ENCODE results near the gene ADAM23.

ADAM23 gene

GRCh38 chr2:206556357-206556949 is 113.1 kb downstream of the ADAM23 start:
- FAIRE-seq (peak; percentile 66), DNase-seq (ENCODE audit: extremely low spot score, insufficient read length, low read depth) (no peak)

GRCh38 chr2:206557321-206557720 is 114.0 kb downstream of the ADAM23 start:
- DNase-seq (ENCODE audit: extremely low spot score, insufficient read length, low read depth) (no peak), FAIRE-seq (no peak)

DNA sequence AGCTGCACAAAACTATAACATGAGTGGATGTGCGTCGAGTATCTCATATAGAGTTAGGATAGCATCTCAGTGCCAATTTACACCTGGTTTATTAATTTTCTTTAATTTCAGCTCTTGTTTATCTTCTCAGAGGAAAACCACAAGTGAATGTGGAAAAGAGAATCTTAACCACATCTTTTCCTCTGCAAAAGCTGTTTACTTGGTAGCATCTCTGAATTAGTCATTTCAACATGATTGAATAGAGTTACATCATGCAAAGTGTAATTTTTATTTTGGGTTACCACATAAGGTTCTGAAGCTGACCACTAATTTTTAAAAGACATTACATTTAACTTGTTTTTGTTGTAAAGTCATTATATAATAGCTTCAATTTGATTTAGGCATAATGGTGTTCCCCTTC is 115.2 kb downstream of the ADAM23 start:
- DNase-seq (ENCODE audit: extremely low spot score, insufficient read length, low read depth) = no peak
- FAIRE-seq = no peak

DNA sequence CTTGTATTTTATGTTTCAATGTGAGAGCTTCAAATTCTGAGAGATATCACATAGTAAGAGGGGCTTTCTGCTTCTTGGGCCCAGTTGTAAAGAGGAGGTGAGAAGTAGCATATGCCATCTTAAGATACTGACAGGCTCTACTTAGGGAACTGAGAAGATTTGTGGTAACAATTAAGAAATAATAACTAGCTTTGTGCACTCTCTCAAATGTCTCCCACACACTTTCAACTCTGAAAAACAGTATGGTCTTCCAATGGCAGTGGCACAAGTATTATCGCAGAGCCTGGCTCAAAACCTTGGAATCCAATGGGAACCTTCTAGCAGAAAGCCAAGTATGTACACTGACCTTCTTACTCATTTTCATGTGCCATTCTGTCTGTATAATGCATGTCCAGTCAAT is 118.6 kb downstream of the ADAM23 start:
- FAIRE-seq (no peak), DNase-seq (ENCODE audit: extremely low spot score, insufficient read length, low read depth) (no peak)

DNA sequence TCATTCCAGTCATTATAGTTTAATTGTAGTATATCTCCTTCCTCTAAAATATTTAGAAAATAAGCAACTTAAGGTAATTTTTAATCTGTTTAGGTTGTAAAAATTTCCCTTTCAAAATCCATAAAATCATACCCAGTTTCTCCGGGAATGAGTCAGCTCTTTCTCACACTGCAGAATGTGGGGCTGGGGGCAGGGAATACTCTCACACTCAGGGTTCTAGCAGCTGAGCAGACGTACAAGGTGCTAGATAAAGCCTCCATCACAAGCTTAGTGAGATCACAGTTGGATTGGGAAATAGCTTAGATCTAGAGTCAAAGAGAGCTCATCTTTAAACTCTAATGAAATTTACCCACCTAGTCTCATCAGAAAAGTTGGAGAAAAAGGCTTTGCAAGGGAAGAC is 119.0 kb downstream of the ADAM23 start:
- DNase-seq (ENCODE audit: extremely low spot score, insufficient read length, low read depth) (no peak), FAIRE-seq (no peak)

DNA sequence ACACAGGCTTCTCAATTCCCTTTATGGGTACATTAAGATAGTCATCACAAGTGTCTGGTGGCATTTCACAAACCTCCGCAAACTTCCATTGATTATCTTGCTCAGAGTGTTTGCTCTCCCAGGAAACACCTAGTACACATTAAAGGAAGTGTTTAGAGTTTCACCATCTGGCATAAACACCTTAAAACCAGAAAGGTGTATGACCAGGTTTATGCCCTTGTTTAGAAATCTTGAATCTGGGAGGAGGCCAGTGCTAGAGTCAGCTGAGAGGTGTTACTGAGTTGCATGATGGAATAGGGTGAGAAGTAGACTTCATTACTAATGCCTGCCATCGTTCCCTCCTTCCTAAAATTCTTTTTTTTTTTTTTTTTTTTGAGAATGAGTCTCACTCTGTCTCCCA is 120.0 kb downstream of the ADAM23 start:
- FAIRE-seq (no peak), DNase-seq (ENCODE audit: extremely low spot score, insufficient read length, low read depth) (no peak)

GRCh38 chr2:206565666-206566065 is 122.3 kb downstream of the ADAM23 start:
- no peak for FAIRE-seq
- DNase-seq (ENCODE audit: extremely low spot score, insufficient read length, low read depth) = no peak

- FAIRE-seq (no peak), DNase-seq (ENCODE audit: extremely low spot score, insufficient read length, low read depth) (no peak)
Measured at GRCh38 chr2:206569470-206569869, 126.1 kb downstream of the ADAM23 start.

GRCh38 chr2:206570199-206570598 is 126.9 kb downstream of the ADAM23 start:
- FAIRE-seq (no peak), DNase-seq (ENCODE audit: extremely low spot score, insufficient read length, low read depth) (no peak)

- no peak for DNase-seq (ENCODE audit: extremely low spot score, insufficient read length, low read depth)
- no peak for FAIRE-seq
Measured at GRCh38 chr2:206572725-206573124, 129.4 kb downstream of the ADAM23 start.

- no peak for DNase-seq (ENCODE audit: extremely low spot score, insufficient read length, low read depth)
- no peak for FAIRE-seq
Measured at GRCh38 chr2:206573793-206574192, 130.5 kb downstream of the ADAM23 start.

DNA sequence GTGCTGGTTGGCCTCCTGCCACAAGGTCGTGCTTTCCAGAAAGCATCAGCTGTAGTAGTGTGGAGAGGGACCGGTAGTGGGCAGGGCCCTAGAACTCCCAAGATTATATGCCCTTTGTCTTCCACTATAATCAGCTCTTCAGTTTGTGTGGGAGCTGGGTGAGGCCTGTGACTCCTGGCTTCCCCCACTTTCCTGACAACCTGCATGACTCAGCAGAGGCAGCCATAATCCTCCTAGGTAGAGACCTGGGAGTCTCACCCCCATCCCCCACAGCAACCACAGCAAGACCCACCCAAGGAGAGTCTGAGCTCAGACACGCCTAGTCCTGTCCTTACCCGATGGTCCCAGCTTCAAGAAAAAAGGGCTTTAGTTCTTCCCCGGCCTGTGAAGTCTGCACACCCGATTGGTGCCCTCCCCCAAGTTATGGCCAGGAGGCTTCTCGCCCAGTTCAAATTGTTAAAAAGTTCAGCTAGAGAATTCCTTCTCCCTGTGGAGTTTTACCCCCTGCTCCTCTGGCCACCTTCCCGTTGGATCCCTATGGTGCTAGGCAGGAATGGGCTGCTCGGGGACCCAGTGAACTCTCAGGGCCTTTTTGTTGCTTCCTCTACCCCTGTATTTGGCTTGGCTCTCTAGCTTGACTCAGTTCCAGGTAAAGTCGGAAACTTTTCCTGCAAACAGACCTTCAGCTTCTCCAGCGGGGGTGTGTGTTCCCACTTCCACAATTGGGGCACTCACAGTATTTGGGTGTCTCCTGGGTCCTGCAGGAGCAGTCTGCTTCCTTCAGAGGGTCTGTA is 141.2 kb downstream of the ADAM23 start:
- FAIRE-seq = no peak
- no peak for DNase-seq (ENCODE audit: extremely low spot score, insufficient read length, low read depth)

GRCh38 chr2:206585335-206585734 is 142.0 kb downstream of the ADAM23 start:
- FAIRE-seq = no peak
- no peak for DNase-seq (ENCODE audit: extremely low spot score, insufficient read length, low read depth)

DNA sequence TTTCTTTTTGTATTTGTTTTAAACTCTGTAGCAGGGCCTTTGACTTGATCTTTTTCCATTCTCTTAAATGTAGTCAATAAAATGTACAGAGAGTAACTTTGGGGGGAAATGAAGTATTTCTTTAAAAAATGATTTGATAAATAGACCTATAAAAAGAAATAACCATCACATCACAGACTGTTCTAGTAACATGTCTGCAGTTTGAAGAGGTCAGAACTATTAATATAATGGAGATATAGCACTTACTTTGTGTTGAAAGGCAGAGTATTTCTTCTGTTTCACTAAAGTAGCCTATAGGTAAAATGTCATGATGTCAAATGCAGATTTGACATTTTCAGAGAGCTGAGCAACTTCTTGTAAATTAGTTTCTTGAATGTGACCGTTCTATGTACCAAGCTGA is 143.3 kb downstream of the ADAM23 start:
- no peak for DNase-seq (ENCODE audit: extremely low spot score, insufficient read length, low read depth)
- no peak for FAIRE-seq

GRCh38 chr2:206597717-206598218 is 154.4 kb downstream of the ADAM23 start:
- FAIRE-seq = no peak

GRCh38 chr2:206603243-206603642 is 159.9 kb downstream of the ADAM23 start:
- no peak for DNase-seq (ENCODE audit: extremely low spot score, insufficient read length, low read depth)
- no peak for FAIRE-seq

More at GRCh38 chr2:206597717-206598218, 154.4 kb downstream of the ADAM23 start:
- DNase-seq (ENCODE audit: extremely low spot score, insufficient read length, low read depth) = no peak

DNA sequence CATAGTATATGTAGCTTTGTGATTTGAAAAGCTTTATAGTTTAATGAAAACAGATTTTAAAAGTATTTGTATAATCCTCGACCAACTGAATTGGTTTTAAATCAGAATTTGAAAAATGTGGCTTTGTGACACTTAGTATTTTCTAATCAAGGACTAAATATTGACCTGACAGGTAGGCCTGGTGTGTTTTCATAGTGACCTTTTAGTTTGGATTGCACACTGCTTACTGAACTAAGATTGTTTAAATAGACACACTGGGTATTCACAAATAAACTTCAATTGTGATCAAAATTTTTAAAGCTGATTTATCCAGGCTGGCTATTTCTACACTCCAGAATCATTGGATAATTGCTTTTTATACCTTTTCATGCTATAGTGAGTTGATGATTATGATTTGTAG is 167.1 kb downstream of the ADAM23 start:
- no peak for DNase-seq (ENCODE audit: extremely low spot score, insufficient read length, low read depth)
- no peak for FAIRE-seq

DNA sequence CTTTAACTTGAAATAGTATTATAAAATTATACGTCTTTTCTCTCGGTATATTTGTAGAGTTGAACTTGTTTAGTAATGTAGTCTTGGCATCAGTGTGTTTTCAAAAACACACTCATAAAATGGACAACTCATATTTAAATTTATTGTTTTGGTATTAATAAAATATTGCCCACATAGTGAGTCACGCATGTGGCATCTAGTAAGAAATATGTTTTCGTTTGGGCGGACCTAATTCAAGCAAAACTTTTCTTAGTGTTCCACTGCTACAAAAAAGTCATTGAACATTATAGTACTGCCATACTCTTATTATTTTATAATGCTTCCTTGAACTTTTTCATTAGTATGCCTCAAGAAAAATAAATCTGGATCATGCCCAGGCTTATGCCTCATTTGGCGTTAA is 167.9 kb downstream of the ADAM23 start:
- no peak for FAIRE-seq
- DNase-seq (ENCODE audit: extremely low spot score, insufficient read length, low read depth) = no peak

DNA sequence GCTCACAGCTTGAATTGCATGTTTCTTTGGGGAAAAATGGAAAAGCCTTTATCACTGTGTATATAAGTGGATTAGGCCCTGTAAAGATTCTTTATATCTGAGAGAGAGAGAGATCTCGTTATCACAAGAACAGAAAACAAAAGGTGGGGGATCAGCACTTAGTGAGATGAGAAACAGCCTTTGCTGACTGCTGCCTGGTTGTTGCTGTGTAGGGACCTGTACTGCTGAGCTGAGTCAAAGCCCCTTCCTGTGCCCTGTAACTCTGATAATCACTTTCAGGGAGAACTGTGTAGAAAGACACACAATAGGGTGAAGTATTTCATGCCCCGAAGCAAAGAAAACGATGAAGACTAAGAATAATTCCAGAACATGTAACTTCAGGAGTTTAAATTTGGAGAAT is 168.4 kb downstream of the ADAM23 start:
- FAIRE-seq (no peak), DNase-seq (ENCODE audit: extremely low spot score, insufficient read length, low read depth) (no peak)

DNA sequence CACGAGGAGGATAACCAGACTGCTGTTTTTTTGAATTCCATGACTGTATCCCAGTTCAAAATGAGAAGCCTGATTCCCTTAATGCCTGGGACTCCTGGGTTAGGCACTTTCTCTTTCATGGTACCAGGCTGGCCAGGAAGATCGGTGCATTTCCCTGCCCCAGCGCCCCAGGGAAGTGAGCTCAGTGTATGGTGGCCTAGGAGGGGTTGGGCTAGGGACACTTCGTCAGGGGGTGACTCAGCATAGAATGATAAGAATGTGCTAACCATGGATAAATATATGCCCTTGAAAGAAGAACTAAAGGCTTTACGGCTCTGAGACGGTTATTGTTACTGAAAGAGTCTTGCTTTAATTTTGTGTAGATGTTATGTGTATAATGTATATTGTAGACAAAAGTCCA is 171.5 kb downstream of the ADAM23 start:
- DNase-seq (ENCODE audit: extremely low spot score, insufficient read length, low read depth) (no peak), FAIRE-seq (no peak)

DNA sequence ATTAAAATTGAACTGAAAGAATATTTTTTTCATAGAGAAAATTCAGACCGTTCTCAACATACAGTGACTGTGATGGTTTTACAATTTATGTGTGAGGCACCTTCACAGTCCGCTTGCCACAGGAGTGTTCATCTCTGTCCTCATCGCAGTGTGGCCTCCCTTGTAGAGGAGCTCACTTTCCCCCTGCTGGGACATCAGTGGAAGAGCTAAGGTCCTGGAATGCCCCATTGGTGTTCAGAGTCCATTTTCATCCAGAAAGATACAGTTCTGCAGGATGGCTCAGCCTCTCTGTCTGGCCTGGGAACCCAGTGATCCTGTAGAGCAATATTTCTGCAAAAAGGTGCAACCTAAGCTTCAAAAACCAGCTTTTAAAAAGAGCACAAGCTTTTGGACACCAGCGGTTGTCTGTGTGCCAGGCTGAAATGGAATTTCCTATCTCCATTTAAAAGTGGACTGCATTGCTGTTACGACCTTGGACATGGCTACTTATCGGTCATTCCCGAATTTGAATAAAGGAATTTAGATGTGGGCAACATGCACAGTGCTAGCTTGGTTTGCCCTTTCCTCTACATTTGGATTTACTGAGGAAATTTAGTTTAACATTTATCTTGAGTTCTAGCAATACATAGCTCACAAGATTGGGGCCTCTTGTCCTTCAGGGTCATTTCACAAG is 172.2 kb downstream of the ADAM23 start:
- DNase-seq (ENCODE audit: extremely low spot score, insufficient read length, low read depth) (no peak), FAIRE-seq (no peak)

All from GM18507 (cell line).